Neuronal stem cell (in vitro differentiated cells): ENCODE results near the gene LIM2.
A peak's percentile ranks its signal among the peaks of the same experiment; 100 is the strongest.
"Not testable (repeated sequence)": the region's sequence is repeated elsewhere in the genome, so short reads cannot be mapped to it uniquely, and the experiment has no call there.

Experiments used
- DNase-seq: peaks from one replicate; pipeline ENCODE4 v3.0.0-alpha.2; 2013; ENCODE audit warnings: low spot score
- H2AFZ ChIP-seq: one replicate; pipeline ENCODE4 v1.6.1; 2013; ENCODE audit warnings: mild to moderate bottlenecking, low read length, inconsistent platforms
- H2AK5ac ChIP-seq: 2 replicates; pipeline ENCODE4 v1.6.1; 2013; ENCODE audit warnings: low read depth, mild to moderate bottlenecking, inconsistent platforms, low read length, moderate library complexity, mixed read lengths
- H2BK120ac ChIP-seq: 2 replicates; pipeline ENCODE4 v1.6.1; 2013; ENCODE audit warnings: low read depth, mild to moderate bottlenecking, inconsistent platforms, low read length, moderate library complexity, mixed read lengths
- H2BK12ac ChIP-seq: one replicate; pipeline ENCODE4 v1.6.1; 2013; ENCODE audit warnings: low read length, inconsistent platforms
- H2BK15ac ChIP-seq: 2 replicates; pipeline ENCODE4 v1.6.1; 2013; ENCODE audit warnings: mild to moderate bottlenecking, low read length, inconsistent platforms, mixed read lengths
- H2BK5ac ChIP-seq: one replicate; pipeline ENCODE4 v1.6.1; 2013; ENCODE audit warnings: inconsistent platforms, mild to moderate bottlenecking, low read length, moderate library complexity
- H3K14ac ChIP-seq: one replicate; pipeline ENCODE4 v1.6.1; 2013; ENCODE audit warnings: low read length, inconsistent platforms
- H3K18ac ChIP-seq: 2 replicates; pipeline ENCODE4 v1.6.1; 2013; ENCODE audit warnings: low read length, inconsistent platforms
- H3K23ac ChIP-seq: 2 replicates; pipeline ENCODE4 v1.6.1; 2013; ENCODE audit warnings: low read depth, mild to moderate bottlenecking, mixed read lengths, low read length, inconsistent platforms; ENCODE audit not compliant: poor library complexity
- H3K27ac ChIP-seq: replicated peaks from 3 replicates; pipeline ENCODE4 v1.5.1; 2013; ENCODE audit warnings: low read length, inconsistent platforms
- H3K27me3 ChIP-seq, 3 experiments: 2 replicates each; pipeline ENCODE4 v1.6.1; 2013; ENCODE audit warnings: low read length in 3 of 3, mild to moderate bottlenecking in 2 of 3, inconsistent platforms in 1 of 3, low read depth in 1 of 3, mixed read lengths in 1 of 3, moderate library complexity in 1 of 3; ENCODE audit not compliant: control insufficient read depth in 3 of 3, insufficient read depth in 3 of 3
- H3K36me3 ChIP-seq, 2 donors: replicated peaks in 1 of 2; 2 replicates each; pipeline ENCODE4 v1.6.1; 2013; ENCODE audit warnings: low read length in 2 of 2; ENCODE audit not compliant: control insufficient read depth in 2 of 2, insufficient read depth in 2 of 2
- H3K4ac ChIP-seq: 2 replicates; pipeline ENCODE4 v1.6.1; 2013; ENCODE audit warnings: inconsistent platforms, mild to moderate bottlenecking, low read length, moderate library complexity
- H3K4me1 ChIP-seq, 2 donors: 1 replicate in 1 of 2; 2 replicates in 1 of 2; pipeline ENCODE4 v1.6.1; 2013; ENCODE audit warnings: low read length in 2 of 2, low read depth in 1 of 2; ENCODE audit not compliant: control insufficient read depth in 2 of 2, insufficient read depth in 1 of 2
- H3K4me2 ChIP-seq: one replicate; pipeline ENCODE4 v1.6.1; 2013; ENCODE audit warnings: mild to moderate bottlenecking, low read length, inconsistent platforms; ENCODE audit not compliant: insufficient read depth, poor library complexity, severe bottlenecking
- H3K4me3 ChIP-seq, 2 donors: 2 replicates each; pipeline ENCODE4 v1.5.1; 2013; ENCODE audit warnings: low read length in 2 of 2, mild to moderate bottlenecking in 2 of 2, inconsistent platforms in 1 of 2, moderate library complexity in 1 of 2
- H3K79me1 ChIP-seq: one replicate; pipeline ENCODE4 v1.6.1; 2013; ENCODE audit warnings: low read depth, mild to moderate bottlenecking, inconsistent platforms, low read length, moderate library complexity
- H3K9ac ChIP-seq: one replicate; pipeline ENCODE4 v1.6.1; 2013; ENCODE audit warnings: mild to moderate bottlenecking, low read depth, low read length, inconsistent platforms; ENCODE audit not compliant: poor library complexity
- H3K9me3 ChIP-seq, 2 donors: replicated peaks in 1 of 2; 2 replicates each; pipeline versions ENCODE3 to v1.6.1; 2013; ENCODE audit warnings: low read length in 2 of 2, mild to moderate bottlenecking in 2 of 2, inconsistent platforms in 1 of 2, low read depth in 1 of 2, mixed read lengths in 1 of 2, moderate library complexity in 1 of 2; ENCODE audit not compliant: control insufficient read depth in 2 of 2, insufficient read depth in 1 of 2
- H4K8ac ChIP-seq: one replicate; pipeline ENCODE4 v1.6.1; 2013; ENCODE audit warnings: low read depth, mild to moderate bottlenecking, inconsistent platforms, low read length, moderate library complexity
- H4K91ac ChIP-seq: one replicate; pipeline ENCODE4 v1.6.1; 2013; ENCODE audit warnings: low read length, low read depth, mild to moderate bottlenecking, inconsistent platforms; ENCODE audit not compliant: poor library complexity
- WGBS, 2 donors: extraction: QIAGEN DNeasy Blood & Tissue Kit; methylation state at CpG; one replicate each; pipeline ENCODE4 v1.1.7; 2013; ENCODE audit warnings: missing lambda C conversion rate in 2 of 2, mixed read lengths in 1 of 2; ENCODE audit not compliant: insufficient read length in 2 of 2, insufficient replicate concordance in 1 of 2; ENCODE audit errors: extremely low coverage in 2 of 2; 5-methylcytosine and 5-hydroxymethylcytosine counted together

Gene LIM2

DNA sequence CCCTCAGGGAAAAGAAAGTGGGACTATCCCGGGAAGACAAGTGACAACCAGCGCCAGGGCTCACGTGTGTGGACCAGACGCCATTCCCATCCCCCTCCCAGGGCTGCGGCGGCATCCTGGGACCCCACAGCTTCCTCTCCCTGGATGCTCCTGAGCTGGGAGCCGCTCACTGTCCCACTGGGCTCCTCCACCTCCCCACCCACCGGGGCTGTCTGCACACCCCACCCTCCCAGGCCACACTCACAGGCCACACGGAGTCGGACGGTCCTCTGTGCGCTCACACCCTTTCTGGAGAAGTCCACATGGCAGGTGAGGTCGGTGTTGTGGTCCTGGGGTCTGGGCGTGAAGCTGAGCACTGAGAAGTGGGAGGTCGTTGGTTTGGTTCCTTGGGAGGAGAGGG, 28.6 kb upstream of the LIM2 start:
- H3K18ac ChIP-seq, H2BK12ac ChIP-seq, H3K27me3 ChIP-seq, H3K79me1 ChIP-seq, H2AK5ac ChIP-seq, H2BK15ac ChIP-seq, H3K36me3 ChIP-seq, H4K8ac ChIP-seq, H3K4me3 ChIP-seq, H3K27ac ChIP-seq, H2BK120ac ChIP-seq, H3K9me3 ChIP-seq, H3K4me2 ChIP-seq, H2AFZ ChIP-seq, DNase-seq, H3K9ac ChIP-seq, H3K14ac ChIP-seq, H4K91ac ChIP-seq, H3K4ac ChIP-seq, H3K4me1 ChIP-seq: not testable (repeated sequence)
- Histone ChIP-seq H2BK5ac (peak overlapping the region; percentile 39), H3K23ac (peak overlapping the region; percentile 73)
- WGBS, 2 donors = no CpG with 5 or more reads among the region's 15 CpGs

DNA sequence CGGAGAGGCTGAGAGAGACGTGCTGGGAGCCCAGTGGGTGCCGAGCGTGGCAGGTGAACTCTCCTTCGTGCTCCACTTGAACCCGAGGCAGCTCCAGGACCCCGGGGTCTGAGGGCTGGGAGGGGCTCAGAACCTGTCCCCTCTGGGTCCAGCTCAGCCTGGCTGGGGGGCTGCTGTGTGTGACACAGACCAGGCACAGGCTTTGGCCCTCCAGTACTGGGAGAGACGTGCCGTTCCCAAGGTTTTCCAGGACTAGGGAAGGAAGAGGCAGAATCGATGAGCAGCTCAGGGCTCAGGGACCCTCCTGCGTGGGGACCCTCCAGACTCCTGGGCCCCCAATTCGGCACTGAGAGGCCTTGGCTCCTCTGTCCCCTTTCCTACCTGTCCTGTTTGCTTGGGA, 27.4 kb upstream of the LIM2 start:
- no peak overlapping the region for H3K4me3 ChIP-seq
- H2BK15ac ChIP-seq = no peak overlapping the region
- H3K9ac ChIP-seq = no peak overlapping the region
- WGBS, 2 donors = no CpG with 5 or more reads among the region's 12 CpGs
- H3K4me2 ChIP-seq = no peak overlapping the region
- no peak overlapping the region for H2BK12ac ChIP-seq
- H3K27me3 ChIP-seq = no peaks in the 10 kb centered on the region
- H3K18ac ChIP-seq = no peak overlapping the region
- no peak overlapping the region for H2AFZ ChIP-seq
- H4K8ac ChIP-seq = no peak overlapping the region
- H2BK5ac ChIP-seq = no peak overlapping the region
- no peak overlapping the region for H2AK5ac ChIP-seq
- H3K27ac ChIP-seq = no peak overlapping the region
- H4K91ac ChIP-seq = no peak overlapping the region
- no peak overlapping the region for H3K4ac ChIP-seq
- peaks cover 0 to 4% of the 10 kb centered on the region in 2 donors for H3K36me3 ChIP-seq
- no peak overlapping the region for H3K14ac ChIP-seq
- no peaks in the 10 kb centered on the region for H3K4me1 ChIP-seq
- H3K23ac ChIP-seq = peak overlapping the region; percentile 55
- no peak overlapping the region for H2BK120ac ChIP-seq
- no peaks in the 10 kb centered on the region for H3K79me1 ChIP-seq
- no peak for DNase-seq
- H3K9me3 ChIP-seq = no peaks in the 10 kb centered on the region

DNA sequence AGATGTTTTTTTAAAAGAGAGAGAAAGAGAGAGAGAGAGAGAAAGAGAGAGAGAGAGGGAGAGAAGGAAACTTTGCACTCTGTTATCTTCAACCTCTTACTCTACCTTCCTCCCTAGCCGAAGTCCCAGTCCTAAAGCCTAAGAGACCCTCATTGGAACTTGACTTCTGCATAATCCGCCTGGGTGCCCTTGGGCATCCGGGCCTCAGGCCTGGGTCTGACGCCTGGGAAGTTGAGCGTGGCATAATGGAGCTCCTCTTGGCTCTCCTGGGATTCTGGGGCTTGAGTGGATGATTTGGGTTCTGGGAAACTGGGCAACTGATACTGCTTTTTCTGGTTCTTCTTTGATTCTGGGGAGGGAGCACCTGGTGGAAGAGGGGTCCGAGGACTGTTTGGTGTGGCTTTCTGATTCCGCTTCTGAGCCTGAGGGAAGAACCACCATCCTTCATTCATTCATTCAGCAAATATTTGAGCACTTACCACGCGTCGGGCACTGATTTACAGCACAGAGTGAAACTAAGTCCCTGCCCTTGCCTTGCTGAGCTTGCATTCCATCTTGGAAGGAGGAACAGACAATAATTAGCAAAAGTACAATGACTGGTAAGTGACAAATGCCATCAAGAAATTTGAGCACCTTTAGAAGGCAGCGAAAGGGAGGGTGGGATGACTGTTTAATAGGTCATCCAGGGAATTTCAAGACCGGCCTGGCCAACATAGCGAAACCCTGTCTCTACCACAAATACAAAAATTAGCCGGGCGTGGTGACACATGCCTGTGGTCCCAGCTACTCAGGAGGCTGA, 23.4 kb upstream of the LIM2 start:
- Histone ChIP-seq H2BK5ac (no peak overlapping the region), H2BK15ac (no peak overlapping the region), H3K36me3 (peaks cover 0 to 4% of the 10 kb centered on the region in 2 donors), H2AK5ac (no peak overlapping the region), H3K23ac (no peak overlapping the region), H3K4me1 (peaks cover 0 to 4% of the 10 kb centered on the region in 2 donors), H3K18ac (no peak overlapping the region), H4K8ac (no peak overlapping the region), H2BK12ac (no peak overlapping the region), H3K9me3 (peaks cover 2 to 4% of the 10 kb centered on the region in 2 donors), H4K91ac (no peak overlapping the region), H3K14ac (no peak overlapping the region), H2AFZ (no peak overlapping the region), H3K27me3 (no peaks in the 10 kb centered on the region), H3K79me1 (no peaks in the 10 kb centered on the region), H3K4me2 (no peak overlapping the region), H3K4ac (no peak overlapping the region), H2BK120ac (no peak overlapping the region), H3K27ac (no peak overlapping the region), H3K9ac (no peak overlapping the region), H3K4me3 (no peak overlapping the region)
- WGBS, 2 donors = no CpG with 5 or more reads among the region's 15 CpGs
- DNase-seq = no peak

DNA sequence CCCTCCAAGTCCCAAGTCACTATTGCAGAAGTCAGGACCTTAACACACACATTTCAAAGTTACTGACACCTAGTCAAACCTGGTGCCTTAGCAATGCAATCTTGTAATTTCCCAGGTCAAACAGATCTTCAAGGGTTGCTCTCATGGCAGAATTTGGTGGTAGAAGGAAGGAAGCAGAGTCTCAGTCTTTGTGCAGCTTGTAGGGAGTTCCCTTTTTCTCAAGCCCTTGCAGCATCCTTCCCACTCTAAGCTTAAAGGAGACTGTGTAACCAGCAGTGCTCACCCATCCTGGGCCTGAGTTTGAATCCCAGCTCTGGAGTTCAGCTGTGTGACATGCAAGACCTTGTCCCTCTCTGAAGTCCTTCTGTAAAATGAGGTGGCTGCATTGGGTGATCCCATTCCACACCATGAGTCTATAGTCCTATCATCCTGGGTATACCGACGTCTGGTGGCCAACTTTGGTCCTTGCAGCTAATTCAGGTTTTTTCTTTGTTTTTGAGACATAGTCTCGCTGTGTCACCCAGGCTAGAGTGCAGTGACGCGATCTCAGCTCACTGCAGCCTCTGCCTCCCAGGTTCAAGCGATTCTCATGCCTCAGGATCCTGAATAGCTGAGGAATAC, 19.8 kb upstream of the LIM2 start:
- Histone ChIP-seq H4K91ac (no peak overlapping the region), H2BK12ac (no peak overlapping the region), H2AFZ (no peak overlapping the region), H3K4ac (no peak overlapping the region), H3K4me2 (no peak overlapping the region), H3K18ac (no peak overlapping the region), H3K36me3 (peaks cover 5 to 10% of the 10 kb centered on the region in 2 donors), H3K79me1 (no peaks in the 10 kb centered on the region), H3K4me3 (no peak overlapping the region), H3K9me3 (peaks cover 10 to 27% of the 10 kb centered on the region in 2 donors), H2BK5ac (no peak overlapping the region), H2AK5ac (no peak overlapping the region), H3K9ac (no peak overlapping the region), H4K8ac (no peak overlapping the region), H3K27ac (no peak overlapping the region), H2BK15ac (no peak overlapping the region), H3K23ac (no peak overlapping the region), H2BK120ac (no peak overlapping the region), H3K14ac (no peak overlapping the region), H3K27me3 (no peaks in the 10 kb centered on the region), H3K4me1 (peaks cover 0 to 4% of the 10 kb centered on the region in 2 donors)
- DNase-seq = no peak
- no CpG with 5 or more reads among the region's 6 CpGs for WGBS, 2 donors
